ENCODE results near the gene PAXX. TPM values are rescaled to one million over a fixed set of nuclear protein-coding genes. Genes with fewer than 3 reads are reported as not detected.
A peak's percentile ranks its signal among the peaks of the same experiment; 100 is the strongest.

Gene PAXX
- total RNA-seq, 1 donor from 2014 or later: 10.0 TPM

GRCh38 chr9:136960938-136961275, 31.3 kb upstream of the PAXX start:
- peaks cover 3% of the 10 kb centered on the region for H3K27me3 ChIP-seq (ENCODE audit: control insufficient read depth, insufficient read depth, low read length)
- no peak for TF ChIP-seq CTCF (IDR thresholded peaks at IDR 0.05; ENCODE audit: insufficient read depth, low read length, severe bottlenecking)

GRCh38 chr9:136961279-136962065, 30.8 kb upstream of the PAXX start:
- no peak for DNase-seq (ENCODE audit: low read depth)
- Histone ChIP-seq H3K36me3 (ENCODE audit: control insufficient read depth, insufficient read depth, low read length) (no peaks in the 10 kb centered on the region), H3K27me3 (ENCODE audit: control insufficient read depth, insufficient read depth, low read length) (peaks cover 5% of the 10 kb centered on the region), H3K4me3 (ENCODE audit: low read depth, low read length) (no peak overlapping the region)
- TF ChIP-seq CTCF (IDR thresholded peaks at IDR 0.05; ENCODE audit: insufficient read depth, low read length, severe bottlenecking): no peak
- FAIRE-seq: no peak

More at GRCh38 chr9:136960938-136961275, 31.3 kb upstream of the PAXX start:
- no peak for DNase-seq (ENCODE audit: low read depth)
- Histone ChIP-seq H3K36me3 (ENCODE audit: control insufficient read depth, insufficient read depth, low read length) (no peaks in the 10 kb centered on the region), H3K4me3 (ENCODE audit: low read depth, low read length) (no peak overlapping the region)
- no peak for FAIRE-seq

- DNase-seq (ENCODE audit: low read depth) (no peak), FAIRE-seq (no peak)
- H3K4me3 ChIP-seq (ENCODE audit: low read depth, low read length): no peak overlapping the region
- peaks cover 5% of the 10 kb centered on the region for H3K27me3 ChIP-seq (ENCODE audit: control insufficient read depth, insufficient read depth, low read length)
- TF ChIP-seq CTCF (IDR thresholded peaks at IDR 0.05; ENCODE audit: insufficient read depth, low read length, severe bottlenecking): no peak
- no peaks in the 10 kb centered on the region for H3K36me3 ChIP-seq (ENCODE audit: control insufficient read depth, insufficient read depth, low read length)
Observed at GRCh38 chr9:136962163-136962562, 30.1 kb upstream of the PAXX start.

- peak; percentile 83 for FAIRE-seq
- no peak for DNase-seq (ENCODE audit: low read depth)
- H3K27me3 ChIP-seq (ENCODE audit: control insufficient read depth, insufficient read depth, low read length): peaks cover 5% of the 10 kb centered on the region
- H3K4me3 ChIP-seq (ENCODE audit: low read depth, low read length): no peak overlapping the region
- no peaks in the 10 kb centered on the region for H3K36me3 ChIP-seq (ENCODE audit: control insufficient read depth, insufficient read depth, low read length)
- no peak for TF ChIP-seq CTCF (IDR thresholded peaks at IDR 0.05; ENCODE audit: insufficient read depth, low read length, severe bottlenecking)
Observed at GRCh38 chr9:136962701-136963248, 29.4 kb upstream of the PAXX start.

- Histone ChIP-seq H3K36me3 (ENCODE audit: control insufficient read depth, insufficient read depth, low read length) (no peaks in the 10 kb centered on the region), H3K4me3 (ENCODE audit: low read depth, low read length) (no peak overlapping the region), H3K27me3 (ENCODE audit: control insufficient read depth, insufficient read depth, low read length) (peaks cover 5% of the 10 kb centered on the region)
- FAIRE-seq (no peak), DNase-seq (ENCODE audit: low read depth) (no peak)
- no peak for TF ChIP-seq CTCF (IDR thresholded peaks at IDR 0.05; ENCODE audit: insufficient read depth, low read length, severe bottlenecking)
Observed at GRCh38 chr9:136963341-136963740, 28.9 kb upstream of the PAXX start.

All from bronchial epithelial cell (primary cell).